ENCODE data around the gene FZD2.
A peak's percentile ranks its signal among the peaks of the same experiment; 100 is the strongest.
"Not testable (repeated sequence)": the region's sequence is repeated elsewhere in the genome, so short reads cannot be mapped to it uniquely, and the experiment has no call there.

FZD2 gene

DNA sequence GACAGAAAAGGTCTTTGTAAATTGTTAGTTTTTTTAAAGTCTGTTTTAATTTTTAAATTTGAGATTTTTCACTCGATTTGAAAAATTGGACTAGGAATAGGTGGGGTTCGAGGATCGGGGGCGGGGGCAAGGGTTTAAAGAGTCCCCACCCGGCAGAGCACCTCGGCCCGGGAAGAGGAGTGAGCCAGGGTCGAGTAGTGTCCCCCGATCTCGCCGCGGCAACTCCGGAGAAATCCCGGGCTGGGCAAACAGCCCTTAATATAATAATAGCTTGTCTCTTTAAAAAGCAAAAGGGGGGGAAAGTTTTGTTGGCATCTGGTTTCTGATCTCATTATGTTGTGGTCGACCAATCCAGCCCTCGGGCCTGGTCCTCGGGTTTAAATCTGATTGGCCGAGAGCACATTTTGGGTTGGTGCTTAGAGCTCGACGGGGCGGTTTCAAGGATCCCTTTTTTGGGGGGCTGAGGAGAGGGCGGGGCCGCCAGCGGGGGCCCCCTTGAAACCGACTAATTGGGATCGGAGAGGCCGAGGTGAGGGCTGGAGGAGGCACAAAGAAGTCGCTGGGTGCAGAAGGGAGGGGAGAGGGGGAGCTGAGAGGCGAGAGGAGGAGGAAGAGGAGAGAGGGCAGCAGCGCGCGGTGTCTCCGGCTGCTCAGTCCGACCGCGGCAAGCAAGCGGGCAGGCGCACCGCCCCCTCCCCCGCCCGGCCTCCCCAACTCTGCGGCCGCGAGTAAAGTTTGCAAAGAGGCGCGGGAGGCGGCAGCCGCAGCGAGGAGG, at the start of gene FZD2:
TSS of gene FZD2 (plus strand) at position 653 of the 775 bp plus-strand sequence. CDS start 205 bp downstream, outside the sequence.
- H3K79me2 ChIP-seq = no peaks in the 10 kb centered on the region
- H2AFZ ChIP-seq = peak within 1 kb of the TSS; percentile 99
- H3K27ac ChIP-seq = peak within 1 kb of the TSS; percentile 48
- H3K27me3 ChIP-seq (ENCODE audit: control insufficient read depth, insufficient read depth, low read length) = no peaks in the 10 kb centered on the region
- H3K4me2 ChIP-seq (ENCODE audit: low read length) = peak within 1 kb of the TSS; percentile 98
- H3K4me1 ChIP-seq = no peaks in the 10 kb centered on the region
- H3K36me3 ChIP-seq (ENCODE audit: control insufficient read depth, insufficient read depth, low read length) = no peaks in the 10 kb centered on the region
- peak within 1 kb of the TSS; percentile 55 for H3K9ac ChIP-seq
- H3K9me3 ChIP-seq (ENCODE audit: control insufficient read depth, low read length) = no peaks in the 10 kb centered on the region
- H3K4me3 ChIP-seq (ENCODE audit: low read depth, low read length) = peak within 1 kb of the TSS; percentile 98
- no peak for TF ChIP-seq CTCF (IDR thresholded peaks at IDR 0.05)

DNA sequence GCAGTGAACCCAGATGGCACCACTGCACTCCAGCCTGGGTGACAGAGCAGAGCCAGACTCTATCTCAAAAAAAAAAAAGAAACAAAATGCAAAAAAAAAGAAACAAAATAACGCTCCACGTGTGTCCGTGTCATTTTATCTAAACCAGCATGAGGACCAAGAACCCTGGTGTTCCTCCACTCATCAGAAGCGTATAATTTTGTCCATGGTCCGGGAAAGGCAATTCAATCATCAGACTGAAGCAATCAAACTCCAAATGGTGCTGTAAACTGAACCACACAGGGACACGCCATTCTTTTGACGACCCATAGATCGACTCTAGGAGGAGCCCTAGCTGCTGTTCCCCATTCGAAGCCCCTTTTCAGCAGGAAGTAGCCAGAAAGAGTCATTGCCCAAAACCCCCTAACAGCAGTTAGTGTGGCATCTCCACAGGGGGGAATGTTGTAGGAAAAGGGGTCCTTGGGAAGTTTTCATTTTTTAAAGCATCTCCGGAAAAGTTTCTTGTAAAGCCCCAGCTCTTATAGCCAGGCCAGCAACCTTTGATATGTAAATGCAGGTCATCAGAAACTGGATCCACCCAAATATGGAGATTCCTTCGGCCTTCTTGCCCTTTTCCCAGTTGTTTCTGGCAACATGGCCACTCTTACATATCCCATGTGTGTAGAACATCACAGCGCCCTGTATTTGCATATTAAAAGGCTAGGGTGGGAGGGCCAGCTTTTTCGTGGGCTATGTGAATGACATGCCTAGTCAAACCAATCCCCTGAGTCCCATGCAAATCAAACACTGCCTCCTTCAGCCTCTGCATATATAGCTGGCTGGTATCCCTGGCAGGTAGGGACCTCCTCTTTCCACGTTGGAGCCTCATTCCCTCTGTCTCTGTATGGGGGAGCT, 45.8 kb upstream of the FZD2 start:
- not testable (repeated sequence) for H3K27me3 ChIP-seq (ENCODE audit: control insufficient read depth, insufficient read depth, low read length); H3K36me3 ChIP-seq (ENCODE audit: control insufficient read depth, insufficient read depth, low read length); H3K9ac ChIP-seq; H3K79me2 ChIP-seq; H2AFZ ChIP-seq; H3K4me2 ChIP-seq (ENCODE audit: low read length); H3K27ac ChIP-seq; H3K4me1 ChIP-seq; H3K9me3 ChIP-seq (ENCODE audit: control insufficient read depth, low read length); H3K4me3 ChIP-seq (ENCODE audit: low read depth, low read length)

DNA sequence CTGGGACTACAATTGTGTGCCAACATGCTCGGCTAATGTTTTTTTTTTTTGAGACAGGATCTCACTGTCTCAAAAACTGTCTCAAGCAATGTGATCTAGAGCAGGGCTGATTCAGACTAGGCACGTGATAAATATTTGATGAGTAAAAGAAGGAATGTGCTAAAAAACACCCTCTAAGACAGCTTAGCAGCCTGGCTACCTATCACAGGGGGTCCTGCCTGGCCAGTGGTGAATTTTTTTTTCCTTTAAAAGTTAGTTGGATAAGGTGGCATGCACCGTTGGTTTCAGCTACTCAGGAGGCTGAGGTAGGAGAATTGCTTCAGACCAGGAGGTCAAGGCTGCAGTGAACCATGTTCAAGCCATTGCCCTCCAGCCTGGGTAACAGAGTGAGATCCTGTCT, 39.3 kb upstream of the FZD2 start:
- Histone ChIP-seq H3K4me1 (no peaks in the 10 kb centered on the region), H3K9me3 (ENCODE audit: control insufficient read depth, low read length) (no peaks in the 10 kb centered on the region), H3K9ac (no peak overlapping the region), H3K79me2 (no peaks in the 10 kb centered on the region), H3K27me3 (ENCODE audit: control insufficient read depth, insufficient read depth, low read length) (no peaks in the 10 kb centered on the region), H3K27ac (no peak overlapping the region), H2AFZ (no peak overlapping the region), H3K36me3 (ENCODE audit: control insufficient read depth, insufficient read depth, low read length) (no peaks in the 10 kb centered on the region), H3K4me3 (ENCODE audit: low read depth, low read length) (no peak overlapping the region), H3K4me2 (ENCODE audit: low read length) (no peak overlapping the region)
- TF ChIP-seq CTCF (IDR thresholded peaks at IDR 0.05) = no peak

DNA sequence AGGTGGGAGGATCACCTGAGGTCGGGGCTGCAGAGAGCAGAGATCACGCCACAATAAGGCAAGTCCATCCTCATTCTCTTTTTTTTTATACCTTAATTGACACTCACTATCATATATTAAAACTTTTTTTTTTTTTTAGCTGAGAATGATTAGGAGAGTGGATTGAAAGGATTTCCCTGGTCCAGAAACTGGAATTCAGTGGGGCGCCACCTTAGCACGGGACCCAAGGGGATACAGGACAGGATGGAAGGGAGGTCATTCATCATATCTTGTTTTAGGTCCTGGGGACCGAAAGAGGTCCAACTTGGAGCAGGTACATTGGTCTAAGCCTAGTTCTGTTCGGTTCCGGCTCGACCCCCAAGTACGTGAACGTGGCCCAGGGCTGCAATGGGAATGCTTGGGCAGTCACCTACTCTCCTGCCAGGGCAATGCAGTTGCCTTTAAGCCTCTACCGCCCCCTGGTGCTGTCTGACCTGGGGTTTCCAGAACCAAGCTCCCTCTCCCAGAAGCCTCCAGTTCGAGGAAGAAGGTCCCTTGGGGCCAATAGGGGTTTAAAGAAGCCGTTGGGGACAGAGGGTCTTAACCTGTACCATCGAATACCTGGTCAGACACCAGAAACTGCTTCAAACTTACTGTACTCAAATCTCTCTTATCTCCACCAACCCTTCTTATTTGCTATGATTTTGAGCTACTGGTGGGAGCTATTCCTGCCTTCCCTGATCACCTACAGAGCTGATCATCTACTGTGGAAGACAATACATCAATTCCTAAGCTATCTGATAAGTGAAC, 34.2 kb upstream of the FZD2 start:
- H2AFZ ChIP-seq = peak overlapping the region; percentile 61
- no peaks in the 10 kb centered on the region for H3K79me2 ChIP-seq
- H3K4me2 ChIP-seq (ENCODE audit: low read length) = no peak overlapping the region
- H3K4me3 ChIP-seq (ENCODE audit: low read depth, low read length) = no peak overlapping the region
- H3K36me3 ChIP-seq (ENCODE audit: control insufficient read depth, insufficient read depth, low read length) = no peaks in the 10 kb centered on the region
- H3K27ac ChIP-seq = no peak overlapping the region
- no peaks in the 10 kb centered on the region for H3K4me1 ChIP-seq
- no peak overlapping the region for H3K9ac ChIP-seq
- peak; percentile 67 for TF ChIP-seq CTCF (IDR thresholded peaks at IDR 0.05)
- H3K27me3 ChIP-seq (ENCODE audit: control insufficient read depth, insufficient read depth, low read length) = no peaks in the 10 kb centered on the region
- no peaks in the 10 kb centered on the region for H3K9me3 ChIP-seq (ENCODE audit: control insufficient read depth, low read length)

DNA sequence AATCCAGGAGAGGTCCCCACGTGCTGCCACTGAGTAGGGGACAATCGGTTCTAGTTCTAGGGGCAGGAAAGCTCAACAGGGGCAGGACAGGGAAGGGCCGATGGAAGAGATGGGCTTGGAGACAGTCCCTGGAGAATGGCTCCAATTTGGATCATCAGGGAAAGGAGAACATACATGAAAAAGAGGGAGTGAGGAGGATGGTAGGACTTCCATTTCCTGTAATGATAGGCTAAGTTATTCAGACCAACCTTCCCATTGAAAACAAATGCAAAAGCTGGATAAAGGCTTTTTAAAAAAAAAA, 33.7 kb upstream of the FZD2 start:
- H3K36me3 ChIP-seq (ENCODE audit: control insufficient read depth, insufficient read depth, low read length) = no peaks in the 10 kb centered on the region
- no peak overlapping the region for H3K9ac ChIP-seq
- no peak overlapping the region for H3K4me2 ChIP-seq (ENCODE audit: low read length)
- TF ChIP-seq CTCF (IDR thresholded peaks at IDR 0.05) = no peak
- H3K4me1 ChIP-seq = no peaks in the 10 kb centered on the region
- H3K79me2 ChIP-seq = no peaks in the 10 kb centered on the region
- no peak overlapping the region for H3K4me3 ChIP-seq (ENCODE audit: low read depth, low read length)
- no peaks in the 10 kb centered on the region for H3K27me3 ChIP-seq (ENCODE audit: control insufficient read depth, insufficient read depth, low read length)
- H2AFZ ChIP-seq = peak overlapping the region; percentile 61
- H3K27ac ChIP-seq = no peak overlapping the region
- H3K9me3 ChIP-seq (ENCODE audit: control insufficient read depth, low read length) = no peaks in the 10 kb centered on the region
